ENCODE results near the gene MACROD2. TPM values are rescaled to one million over a fixed set of nuclear protein-coding genes. Genes with fewer than 3 reads are reported as not detected.
A peak's percentile ranks its signal among the peaks of the same experiment; 100 is the strongest.

The MACROD2 gene
- total RNA-seq, 1 donor from 2014 or later, result 0.85 TPM

- DNase-seq, result no peak
Measured at GRCh38 chr20:14882846-14883245, 887.5 kb downstream of the MACROD2 start.

GRCh38 chr20:14883324-14883723 is 888.0 kb downstream of the MACROD2 start:
- no peak for DNase-seq

GRCh38 chr20:14885661-14886060 is 890.3 kb downstream of the MACROD2 start:
- no peak for DNase-seq

GRCh38 chr20:14888134-14888533 is 892.8 kb downstream of the MACROD2 start:
- DNase-seq, result no peak

GRCh38 chr20:14889496-14890255 is 894.4 kb downstream of the MACROD2 start:
- no peak for DNase-seq

- no peak for DNase-seq
Measured at GRCh38 chr20:14890713-14891112, 895.4 kb downstream of the MACROD2 start.

GRCh38 chr20:14892782-14893181 is 897.5 kb downstream of the MACROD2 start:
- no peak for DNase-seq

GRCh38 chr20:14896569-14896968 is 901.3 kb downstream of the MACROD2 start:
- DNase-seq, result no peak

GRCh38 chr20:14897608-14898007 is 902.3 kb downstream of the MACROD2 start:
- no peak for DNase-seq

- no peak for DNase-seq
Measured at GRCh38 chr20:14902432-14903089, 907.2 kb downstream of the MACROD2 start.

GRCh38 chr20:14906908-14907434 is 911.7 kb downstream of the MACROD2 start:
- no peak for DNase-seq

- DNase-seq, result no peak
Measured at GRCh38 chr20:14910126-14910525, 914.8 kb downstream of the MACROD2 start.

- DNase-seq, result peak; percentile 63
Measured at GRCh38 chr20:14913896-14914620, 918.7 kb downstream of the MACROD2 start.

- DNase-seq, result no peak
Measured at GRCh38 chr20:14914633-14915032, 919.3 kb downstream of the MACROD2 start.

GRCh38 chr20:14915356-14915755 is 920.0 kb downstream of the MACROD2 start:
- DNase-seq, result no peak

GRCh38 chr20:14916360-14916920 is 921.1 kb downstream of the MACROD2 start:
- DNase-seq, result no peak

- DNase-seq, result no peak
Measured at GRCh38 chr20:14918281-14918680, 923.0 kb downstream of the MACROD2 start.

- no peak for DNase-seq
Measured at GRCh38 chr20:14918976-14919375, 923.7 kb downstream of the MACROD2 start.

- peak; percentile 14 for DNase-seq
Measured at GRCh38 chr20:14919501-14920081, 924.3 kb downstream of the MACROD2 start.

- DNase-seq, result peak; percentile 33
Measured at GRCh38 chr20:14921513-14921912, 926.2 kb downstream of the MACROD2 start.

GRCh38 chr20:14922503-14923267 is 927.4 kb downstream of the MACROD2 start:
- DNase-seq, result peak; percentile 21

- peak; percentile 6 for DNase-seq
Measured at GRCh38 chr20:14924433-14924832, 929.1 kb downstream of the MACROD2 start.

All from dermis blood vessel endothelial cell (primary cell).